Posterior vena cava (tissue), 2 donors: ENCODE measurements around the gene NTNG1. TPM values are rescaled to one million over a fixed set of nuclear protein-coding genes. Genes with fewer than 3 reads are reported as not detected.
A peak's percentile ranks its signal among the peaks of the same experiment; 100 is the strongest.
"Not testable (repeated sequence)": the region's sequence is repeated elsewhere in the genome, so short reads cannot be mapped to it uniquely, and the experiment has no call there.

ENCODE experiments used
- DNase-seq: peaks from one replicate; pipeline ENCODE4 v3.0.0-alpha.2; 2020; ENCODE audit warnings: low spot score
- intact Hi-C, 2 donors: fragments of 100-400 bp; cut with DNase I; formaldehyde crosslinking; loops; one replicate each; pipeline versions ENCODE4 v1.14.1 to v1.14.2; 2022 to 2023
- total RNA-seq, 2 donors: library from RNA; stranded (reverse); fragmentation: NEBNext Ultra II Directional; extraction: Animal tissue kit (Norgen Biotek cat#: 25700); gene quantifications; one replicate each; pipeline ENCODE4 v1.2.1, GENCODE V29; 2021
- donor health status: DM: yes; HTN: yes; CAD: no.
- donor health status: DM: yes; HTN: yes; CAD: no.

Gene NTNG1
- total RNA-seq, 2 donors from 2014 or later: 0.76 to 4.9 TPM

DNA sequence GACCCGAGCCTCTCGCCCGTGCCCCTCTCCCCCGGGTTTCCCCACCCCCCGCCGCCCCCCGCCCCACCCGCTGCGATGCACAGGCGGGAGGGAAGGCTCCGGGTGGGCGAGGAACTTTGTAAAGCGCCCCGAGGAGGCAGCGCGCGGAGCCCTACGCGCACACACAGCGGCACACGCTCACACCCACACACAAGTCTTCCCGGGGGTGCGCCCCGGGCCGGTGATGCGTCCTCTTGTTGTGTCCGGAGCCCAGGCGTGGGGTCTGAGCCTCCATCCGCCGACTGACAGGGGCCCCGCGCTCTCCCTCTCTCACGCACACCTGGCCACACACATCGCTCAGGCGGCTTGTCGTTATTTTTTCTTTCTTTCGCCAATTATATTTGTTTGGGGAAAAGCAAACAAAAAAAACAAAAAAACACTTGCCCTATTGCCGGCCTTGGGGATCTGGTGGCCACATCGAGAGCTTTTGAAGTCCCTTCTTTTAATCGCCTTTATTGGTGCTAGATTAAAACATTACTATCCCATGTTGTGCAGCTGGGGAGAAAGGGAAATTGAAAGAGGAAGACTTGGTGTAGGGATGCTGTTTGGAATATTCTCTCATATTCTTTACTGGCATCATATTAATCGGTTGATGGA is 770 bp downstream of the NTNG1 start:
- intact Hi-C loops: loop anchor here in 1 of 2 donors (5.0 kb wide), 1 partner anchor 526 kb away; no protein-coding TSS in a partner anchor
- peak; percentile 78 for DNase-seq

DNA sequence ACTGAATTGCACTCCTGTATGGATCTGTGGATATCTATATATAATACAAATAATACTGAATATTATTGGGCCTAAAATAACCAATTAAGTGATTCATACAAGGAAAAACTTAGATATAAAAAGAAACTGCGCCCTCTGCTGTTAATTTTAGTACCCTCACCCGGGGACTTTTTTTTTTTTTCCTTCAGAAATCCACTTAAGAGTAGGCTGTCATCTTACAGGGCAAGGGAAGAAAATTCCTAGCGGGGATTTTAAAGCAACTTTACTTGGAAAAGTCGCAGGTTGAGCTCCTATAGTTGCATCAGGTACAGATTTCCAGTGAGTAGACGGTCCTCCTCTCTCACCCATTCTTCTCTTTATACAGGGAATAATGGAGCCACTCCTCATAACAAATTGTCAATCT is 1.3 kb downstream of the NTNG1 start:
- DNase-seq: no peak
- intact Hi-C loops: loop anchor here in 1 of 2 donors (5.0 kb wide), 1 partner anchor 525 kb away; no protein-coding TSS in a partner anchor

DNA sequence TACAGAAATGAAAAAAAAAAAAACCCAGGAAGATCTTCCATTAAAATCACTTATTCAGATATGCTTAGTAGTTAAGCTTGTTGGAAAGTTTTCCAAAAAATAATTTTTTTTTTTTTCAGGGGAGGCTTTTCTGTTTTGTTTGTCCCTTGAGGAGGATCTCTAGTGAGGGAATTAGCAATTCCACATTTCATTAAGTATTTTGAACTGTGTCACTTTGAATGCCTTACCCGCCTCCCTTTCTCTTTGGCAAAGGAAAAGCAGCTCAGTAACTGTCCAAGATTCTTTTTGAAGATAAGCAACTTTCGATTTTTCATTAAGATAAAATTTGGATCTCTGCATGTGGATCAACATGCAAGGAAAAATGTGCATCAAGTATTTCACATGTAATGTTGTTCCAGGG is 1.8 kb downstream of the NTNG1 start:
- no peak for DNase-seq
- intact Hi-C loops: loop anchor here in 1 of 2 donors (5.0 kb wide), 1 partner anchor 525 kb away; no protein-coding TSS in a partner anchor

DNA sequence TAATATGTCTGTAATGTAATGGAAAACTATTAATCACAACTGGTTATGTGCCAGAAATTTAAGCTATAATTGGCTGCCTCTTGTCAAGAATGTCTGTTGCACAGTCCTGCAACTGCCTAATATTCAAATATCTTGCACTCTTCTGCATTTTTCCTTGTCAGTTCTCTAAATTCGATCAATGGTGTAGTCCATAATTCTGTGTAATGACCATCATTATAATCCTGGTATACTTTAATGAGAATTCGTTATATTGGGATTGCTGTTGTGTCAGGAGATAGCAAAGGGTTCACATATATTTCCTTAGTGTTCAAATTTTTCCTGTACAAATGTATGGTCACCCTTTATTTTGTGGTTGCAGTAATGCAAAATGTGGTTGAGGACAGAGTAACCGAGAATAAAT is 4.8 kb downstream of the NTNG1 start:
- DNase-seq: no peak
- intact Hi-C loops: no loop called here

DNA sequence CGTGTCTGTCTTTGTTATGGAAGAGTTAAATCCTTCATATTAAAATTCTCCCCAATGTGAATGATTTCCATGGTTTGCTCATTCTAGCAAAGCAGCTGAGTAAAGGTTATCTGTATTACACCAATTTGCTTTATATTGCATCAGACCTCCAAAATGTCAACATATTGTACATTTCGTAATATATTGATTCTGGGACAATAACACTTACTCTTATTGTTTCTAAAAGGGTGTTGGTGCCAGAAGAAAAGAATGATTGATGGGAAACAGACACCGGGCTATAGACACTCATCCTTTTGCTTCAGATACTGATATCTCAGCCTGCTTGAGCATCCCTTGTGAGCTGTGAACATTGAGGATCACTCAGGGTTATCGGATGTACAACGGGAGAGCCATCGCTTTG is 7.0 kb downstream of the NTNG1 start:
- DNase-seq: no peak
- intact Hi-C loops: no loop called here

DNA sequence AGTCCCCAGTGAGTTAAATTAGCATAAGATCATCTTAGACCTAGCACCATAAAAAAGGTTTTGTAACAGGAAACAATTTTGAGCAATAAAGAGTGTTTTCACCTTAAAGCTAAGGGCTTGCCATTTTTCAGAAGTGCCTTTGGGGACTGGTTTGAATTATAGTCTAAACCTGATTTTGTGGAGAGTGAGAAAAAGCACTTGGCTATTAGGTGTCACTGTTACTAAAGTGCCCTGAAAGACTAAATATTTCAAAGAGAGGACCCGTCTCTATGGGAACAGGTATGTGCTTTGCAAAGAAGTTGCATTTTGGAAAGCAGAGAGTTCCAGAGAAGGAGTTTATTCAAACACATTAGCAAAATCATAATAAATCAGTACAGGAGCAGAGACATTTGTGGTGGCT is 9.1 kb downstream of the NTNG1 start:
- no peak for DNase-seq
- intact Hi-C loops: no loop called here

DNA sequence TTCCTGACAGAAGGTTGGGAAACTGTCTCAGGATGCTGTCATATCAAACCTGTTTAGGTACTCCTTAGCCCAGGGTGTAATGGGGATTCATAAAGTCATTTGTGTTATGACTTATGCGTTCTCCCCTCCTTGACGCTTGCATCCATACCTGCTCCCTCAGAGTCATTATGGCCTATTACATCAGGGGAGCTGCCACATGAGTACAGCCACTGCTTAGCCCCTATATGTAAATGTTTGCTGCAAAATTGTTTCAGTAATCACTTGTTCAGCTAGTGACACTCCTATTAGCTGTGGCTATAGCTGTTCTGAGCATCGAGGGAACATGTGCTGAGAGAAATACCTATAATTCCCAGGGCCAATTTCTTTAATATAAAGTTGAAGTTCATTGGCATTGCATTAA is 10.5 kb downstream of the NTNG1 start:
- DNase-seq: no peak
- intact Hi-C loops: no loop called here

DNA sequence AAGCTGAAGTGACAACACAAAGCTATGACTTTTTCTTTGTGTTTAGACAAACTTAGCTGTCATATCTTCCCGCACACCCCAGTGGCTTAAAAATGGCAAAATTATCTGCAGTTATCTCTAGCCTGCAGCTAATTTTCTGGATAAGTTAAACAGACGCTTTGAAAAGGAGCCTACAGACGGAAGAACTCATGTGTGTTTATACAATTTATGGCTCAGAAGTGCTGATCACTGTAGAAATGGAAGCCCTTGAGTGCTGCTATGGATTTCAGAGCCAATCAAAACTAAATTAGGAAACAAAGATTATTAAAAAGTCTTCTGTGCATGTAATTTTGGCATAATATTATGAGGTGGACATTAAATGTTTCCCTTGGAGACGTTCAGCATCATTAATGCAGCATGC is 11.6 kb downstream of the NTNG1 start:
- intact Hi-C loops: no loop called here
- no peak for DNase-seq

DNA sequence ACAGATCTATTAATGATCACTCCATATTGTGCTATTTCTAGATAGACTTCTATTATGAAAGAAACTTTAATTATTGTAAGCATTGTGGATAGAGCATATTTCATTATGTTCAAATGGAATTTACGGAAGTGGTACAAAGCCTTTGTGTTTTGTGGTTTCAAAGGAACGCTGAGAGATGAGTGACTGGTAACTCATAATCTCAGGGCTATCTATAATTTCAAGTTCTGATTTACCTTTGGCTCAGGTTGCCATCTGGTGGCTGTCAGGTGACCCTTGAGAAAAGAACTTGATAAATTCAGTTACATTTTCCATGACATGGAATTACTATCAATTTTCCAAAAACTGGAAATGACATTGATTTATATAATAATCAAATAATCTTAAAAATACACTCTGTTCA is 12.2 kb downstream of the NTNG1 start:
- intact Hi-C loops: no loop called here
- no peak for DNase-seq

DNA sequence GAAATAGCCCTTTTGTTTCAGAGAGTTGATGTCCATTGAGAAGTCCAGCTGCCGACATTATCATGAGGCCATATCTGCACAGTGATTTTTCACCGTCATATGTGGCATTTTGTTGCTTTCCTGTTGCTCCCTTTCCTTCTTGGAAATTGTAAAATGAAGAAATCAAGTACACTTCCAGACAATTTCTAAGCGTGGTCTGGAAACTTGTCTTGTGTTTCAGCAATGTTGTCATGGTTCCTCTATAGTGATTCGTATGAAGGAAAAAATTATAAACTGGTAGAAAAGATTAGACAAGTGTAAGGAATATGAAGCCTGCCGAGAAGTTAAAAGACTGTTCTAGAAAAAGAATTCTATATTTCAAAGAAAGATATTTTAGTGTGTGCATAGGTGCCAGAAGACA is 17.7 kb downstream of the NTNG1 start:
- DNase-seq: no peak
- intact Hi-C loops: no loop called here

DNA sequence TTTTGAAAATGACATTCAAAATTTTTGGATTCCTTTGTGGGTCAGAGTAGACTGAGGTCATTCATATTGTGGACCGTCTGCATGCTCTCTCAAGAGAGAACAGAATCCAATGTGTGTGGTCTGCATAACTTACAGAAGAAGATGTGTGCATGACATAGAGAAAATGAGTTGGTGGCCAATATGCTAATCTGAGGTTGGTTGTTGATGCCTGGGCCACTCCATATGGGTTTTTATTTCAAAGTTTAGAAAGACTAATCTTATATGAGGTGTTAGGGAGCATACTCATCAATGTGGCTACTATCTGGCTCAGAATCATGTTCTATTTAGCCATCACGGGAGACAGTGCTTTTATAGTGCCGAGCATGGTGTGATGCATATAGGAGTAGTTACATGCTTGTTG is 18.2 kb downstream of the NTNG1 start:
- no peak for DNase-seq
- intact Hi-C loops: no loop called here

DNA sequence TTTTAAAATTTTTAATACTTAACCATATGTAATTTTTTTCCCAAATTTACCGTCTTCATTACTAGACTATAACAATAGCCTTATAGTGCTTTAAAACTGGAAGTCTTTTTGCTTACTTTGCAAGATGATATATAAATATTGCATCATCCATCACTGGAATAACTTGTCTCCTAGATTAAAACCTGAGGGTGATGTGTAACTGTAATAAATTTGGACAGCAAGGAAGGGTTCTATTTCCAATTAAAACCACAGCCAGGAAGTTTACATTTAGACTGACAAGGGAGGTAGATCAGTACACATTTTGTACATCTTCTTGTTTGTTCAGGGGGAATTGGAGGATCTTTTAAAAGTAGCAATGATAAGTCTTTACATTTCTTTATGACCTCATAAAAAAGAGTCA is 21.9 kb downstream of the NTNG1 start:
- DNase-seq: no peak
- intact Hi-C loops: no loop called here

DNA sequence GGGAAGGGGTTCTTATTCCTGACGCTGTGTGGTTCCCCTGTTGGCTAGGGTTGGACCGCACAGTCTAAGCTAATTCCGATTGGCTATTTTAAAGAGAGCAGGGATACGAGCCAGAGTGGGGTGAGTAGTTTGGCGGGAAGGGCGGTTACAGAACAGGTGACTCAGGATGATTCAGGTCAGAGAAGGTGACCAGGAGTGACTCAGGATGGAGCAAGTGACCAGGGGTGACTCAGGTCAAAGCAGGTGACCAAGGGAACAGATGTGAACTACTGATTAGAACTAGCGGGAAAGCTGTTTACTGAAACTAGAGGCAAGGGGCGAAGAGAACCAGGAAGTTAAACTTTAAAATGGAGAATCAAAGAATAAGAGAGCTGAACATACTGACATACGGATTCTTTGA is 24.1 kb downstream of the NTNG1 start:
- DNase-seq, intact Hi-C loops: not testable (repeated sequence)

DNA sequence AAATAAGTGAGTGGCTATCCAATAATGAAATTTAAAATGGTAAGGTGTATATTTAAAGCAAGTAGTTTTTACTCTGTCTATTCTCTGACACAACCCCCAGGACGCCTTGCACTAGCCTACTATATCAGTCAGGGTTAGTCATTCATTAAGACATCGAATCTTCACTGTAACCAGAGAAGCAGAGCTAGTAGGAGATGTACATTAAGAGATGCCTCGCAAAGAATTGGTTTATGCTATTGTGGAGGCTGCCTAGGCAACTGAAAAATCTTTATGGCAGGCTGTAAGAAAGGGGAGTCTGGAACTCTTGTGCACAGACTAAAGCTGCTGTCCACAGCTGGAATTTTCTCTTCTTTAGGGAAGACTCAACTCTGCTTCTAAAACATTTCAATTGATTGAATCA is 28.8 kb downstream of the NTNG1 start:
- no peak for DNase-seq
- intact Hi-C loops: no loop called here

DNA sequence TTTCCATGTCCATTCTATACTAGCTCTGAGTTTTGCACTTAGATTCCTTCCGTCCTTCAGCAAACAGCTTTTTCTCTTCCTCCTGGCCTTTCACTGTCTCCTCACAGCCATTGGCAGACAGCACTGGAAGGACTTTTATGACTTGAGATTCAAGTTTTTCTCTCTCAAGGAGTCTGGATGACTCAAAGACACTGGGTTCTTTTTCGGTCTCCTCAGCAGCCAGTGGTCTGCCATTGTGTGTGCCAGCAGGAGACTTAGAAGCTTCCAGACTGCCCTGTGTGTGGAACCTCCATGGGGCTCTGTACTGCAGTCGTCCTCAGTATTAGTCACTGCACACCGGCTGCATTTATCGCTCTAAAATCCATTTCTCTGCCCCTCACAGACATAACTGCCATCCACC is 30.5 kb downstream of the NTNG1 start:
- intact Hi-C loops: no loop called here
- DNase-seq: no peak

DNA sequence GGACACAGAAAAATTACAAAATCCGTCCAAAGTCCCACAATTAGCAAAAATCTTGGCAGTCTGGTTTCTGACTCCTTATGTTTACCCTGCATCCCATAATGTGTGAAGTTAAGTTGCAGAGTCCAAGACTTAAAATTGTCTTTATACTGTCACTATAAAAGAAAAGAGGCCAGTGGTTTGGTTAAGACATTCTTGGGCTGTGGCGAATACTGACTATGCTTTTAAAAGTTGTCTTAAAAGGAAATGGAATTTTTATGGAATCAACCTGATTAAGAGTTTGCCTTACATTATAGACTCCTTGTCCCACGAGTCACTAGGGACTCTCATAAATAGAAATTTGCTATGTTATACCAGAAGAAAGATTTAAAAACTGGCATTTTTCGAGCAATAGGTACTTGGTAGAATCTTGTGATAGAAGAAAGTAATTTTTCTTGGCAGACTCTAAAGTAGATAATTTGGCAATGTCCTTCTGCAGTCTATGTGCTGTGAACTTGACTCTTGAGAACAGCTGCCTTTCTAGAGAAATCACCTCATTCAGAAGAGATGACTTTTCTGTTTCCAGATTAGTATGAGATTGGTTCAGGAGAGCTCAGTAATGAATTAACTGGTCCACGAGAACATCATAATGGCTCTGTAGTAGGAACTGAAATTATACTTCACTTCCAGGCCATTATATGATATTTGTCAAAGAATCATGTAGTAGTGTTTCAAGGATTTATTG is 31.8 kb downstream of the NTNG1 start:
- intact Hi-C loops: no loop called here
- no peak for DNase-seq

DNA sequence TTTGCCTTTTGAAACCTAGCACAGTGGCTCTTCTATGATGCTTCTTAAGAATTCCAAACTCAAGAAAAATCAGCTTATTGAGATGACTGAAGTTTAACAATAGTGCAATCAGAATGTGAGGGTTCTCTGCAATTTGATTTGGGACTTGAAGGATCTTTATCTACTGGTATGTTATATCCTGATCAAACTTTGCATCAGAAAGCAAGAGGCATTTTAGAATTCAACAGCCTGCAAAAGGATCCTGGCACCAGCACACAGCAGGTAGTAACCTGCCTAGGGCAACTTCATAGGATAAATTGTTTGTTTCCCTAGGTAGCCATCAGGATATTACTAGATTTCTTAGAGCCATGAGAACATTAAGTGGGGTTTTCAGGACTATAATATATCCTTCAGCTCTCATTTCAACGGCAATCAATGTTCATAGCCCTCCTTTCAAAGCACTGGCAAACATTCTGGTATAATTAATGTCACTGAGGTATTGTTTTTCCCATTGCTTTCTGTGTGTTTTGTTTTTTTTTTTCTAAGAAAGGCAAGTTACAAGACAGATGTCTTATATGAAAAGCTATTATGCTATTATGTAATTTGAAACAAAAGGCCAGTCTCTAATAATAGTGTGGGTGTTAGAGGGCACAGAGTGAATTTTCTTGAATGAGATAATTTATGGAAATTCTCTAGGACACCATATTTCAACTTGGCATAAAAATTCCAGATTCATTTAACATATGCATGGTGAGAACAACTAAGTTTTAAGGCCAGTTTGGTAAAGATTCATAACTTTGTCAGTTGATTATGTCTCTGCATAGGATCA is 34.5 kb downstream of the NTNG1 start:
- intact Hi-C loops: no loop called here
- no peak for DNase-seq

DNA sequence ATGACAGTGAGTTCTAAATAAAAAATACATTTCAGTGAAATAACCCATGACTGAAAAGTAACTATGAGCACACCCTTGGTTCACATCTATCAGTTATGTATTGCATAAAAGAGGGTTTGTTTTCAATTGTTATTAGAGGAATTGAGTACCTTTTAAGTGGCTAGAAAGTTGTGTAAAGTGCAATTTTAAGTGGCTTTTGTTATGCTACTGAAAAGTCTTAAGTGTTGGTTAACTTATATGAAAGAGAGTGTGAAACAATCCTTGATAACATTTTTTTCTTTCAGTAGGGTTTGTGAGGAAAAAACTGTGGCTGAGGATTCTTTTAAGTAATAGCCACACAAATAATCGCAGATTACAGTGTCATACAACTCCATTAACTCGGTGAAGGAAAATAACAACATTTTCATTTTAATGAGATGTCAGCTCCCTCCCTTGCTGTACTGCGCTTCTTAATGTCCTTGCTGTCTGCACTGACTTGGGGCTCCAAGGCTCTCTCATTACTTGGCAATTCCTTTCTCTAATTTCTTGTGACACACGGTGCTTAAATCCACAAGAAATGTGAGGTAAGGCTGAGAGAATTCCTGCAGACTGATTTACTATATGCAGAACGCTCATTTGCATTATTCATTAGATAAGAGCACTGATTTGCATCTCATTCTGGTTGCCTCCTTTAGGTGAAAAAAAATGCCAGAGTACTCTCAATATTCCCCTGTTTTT is 40.6 kb downstream of the NTNG1 start:
- intact Hi-C loops: no loop called here

DNA sequence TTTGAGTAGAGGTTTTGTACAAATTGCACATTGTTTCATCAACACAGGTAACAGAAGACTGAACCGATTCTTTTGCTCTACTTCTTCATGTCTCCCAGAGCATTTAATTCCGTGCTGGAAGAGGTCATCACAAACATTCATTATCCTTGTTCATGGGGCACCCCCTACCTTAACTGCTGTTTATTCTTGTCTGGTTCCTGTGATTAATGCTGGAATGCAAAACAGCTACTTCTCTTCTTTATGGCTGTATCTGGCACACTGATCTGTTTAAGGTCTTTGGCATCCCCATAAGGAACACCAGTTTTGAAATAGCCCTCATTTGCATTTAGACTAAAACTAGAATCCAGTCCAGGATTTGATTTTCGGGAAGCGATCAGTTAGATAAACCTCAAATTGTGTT is 42.2 kb downstream of the NTNG1 start:
- intact Hi-C loops: no loop called here
- DNase-seq: no peak

More for the DNA sequence above, 40.6 kb downstream of the NTNG1 start:
- no peak for DNase-seq

DNA sequence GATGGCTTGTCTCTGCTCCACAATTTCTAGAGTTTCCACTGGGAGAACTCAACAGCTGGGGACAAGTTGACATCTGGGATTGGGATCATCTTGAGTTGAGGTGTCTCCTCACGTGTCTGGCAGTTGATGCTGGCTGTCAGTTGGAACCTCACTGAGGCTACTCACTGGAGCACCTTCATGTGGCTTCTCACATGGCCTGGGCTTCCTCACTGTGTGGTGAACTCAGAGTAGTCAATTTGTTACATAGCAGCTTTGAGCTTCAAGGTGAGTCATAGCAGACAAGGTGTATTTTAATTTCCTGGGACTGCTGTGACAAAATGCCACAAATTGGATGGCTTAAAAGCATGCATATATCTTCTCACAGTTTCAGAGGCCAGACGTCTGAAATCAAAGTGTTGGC is 44.0 kb downstream of the NTNG1 start:
- intact Hi-C loops: no loop called here
- no peak for DNase-seq
